ENCODE results near the gene EMC8.
A peak's percentile ranks its signal among the peaks of the same experiment; 100 is the strongest.

The EMC8 gene

DNA sequence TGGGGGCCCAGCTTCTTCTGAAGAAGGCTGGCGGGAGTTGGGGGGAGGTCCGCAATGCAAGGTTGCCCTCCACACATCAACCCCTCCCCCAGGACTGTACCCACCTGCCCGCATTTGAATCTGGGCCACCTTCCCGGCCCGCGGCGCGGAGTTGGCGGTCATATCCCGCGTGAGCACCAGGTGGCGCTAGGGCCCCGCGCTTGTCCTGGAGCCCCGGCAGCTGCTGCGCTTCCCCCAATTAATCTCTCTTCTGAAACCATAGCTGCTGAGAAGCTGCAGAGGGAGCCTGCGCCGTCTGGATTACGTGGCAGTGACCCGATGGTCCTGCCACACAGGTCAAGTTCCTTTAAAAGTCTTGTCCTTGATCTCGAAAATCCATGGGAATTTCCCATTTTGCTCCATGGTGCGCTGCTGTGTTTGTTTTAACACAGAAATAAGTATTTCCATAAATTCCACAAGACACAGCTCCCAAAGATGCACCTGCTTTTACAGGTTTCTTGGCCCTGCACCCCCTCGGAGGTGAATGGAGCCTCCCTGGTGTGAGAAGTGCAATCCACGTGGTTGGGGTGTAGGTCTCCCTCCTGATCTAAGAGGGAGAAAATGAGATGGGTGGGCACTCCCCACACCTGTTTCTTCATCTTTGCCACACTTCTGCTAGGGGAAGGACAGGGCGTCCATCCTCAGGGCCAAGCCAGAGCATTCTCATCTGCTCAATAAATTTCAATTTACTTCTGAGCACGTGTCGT, 22.2 kb upstream of the EMC8 start:
- no peak overlapping the region for H3K9ac ChIP-seq (ENCODE audit: low read length)
- H3K4me1 ChIP-seq (ENCODE audit: control insufficient read depth in 1 of 2, insufficient read depth in 2 of 2, low read length in 2 of 2): no peaks in the 10 kb centered on the region
- no peak overlapping the region for H2BK120ac ChIP-seq (ENCODE audit: insufficient read depth, low read length, poor library complexity)
- no peak overlapping the region for H3K4me2 ChIP-seq (ENCODE audit: low read length)
- no peak overlapping the region for H4K8ac ChIP-seq (ENCODE audit: low read depth, low read length)
- no peak overlapping the region for H3K27ac ChIP-seq (ENCODE audit: low read depth, low read length)
- no peak overlapping the region for H3K4ac ChIP-seq (ENCODE audit: low read depth, low read length)
- H3K36me3 ChIP-seq (ENCODE audit: control insufficient read depth in 1 of 2, insufficient read depth in 2 of 2, low read length in 2 of 2): no peaks in the 10 kb centered on the region
- peaks cover 1% of the 10 kb centered on the region for H3K9me3 ChIP-seq (ENCODE audit: insufficient read depth, low read depth, low read length)
- no peaks in the 10 kb centered on the region for H3K79me2 ChIP-seq (ENCODE audit: control insufficient read depth, insufficient read depth, low read length, poor library complexity)
- no peaks in the 10 kb centered on the region for H3K79me1 ChIP-seq (ENCODE audit: low read length)
- no peak overlapping the region for H2AK5ac ChIP-seq (ENCODE audit: low read length)
- no peak overlapping the region for H4K91ac ChIP-seq (ENCODE audit: low read depth, low read length)
- no peak overlapping the region for H2BK5ac ChIP-seq (ENCODE audit: low read depth, low read length, poor library complexity)
- no peak overlapping the region for H3K14ac ChIP-seq (ENCODE audit: low read length)
- no peak overlapping the region for H3K23ac ChIP-seq (ENCODE audit: low read length)
- peak; percentile 71 to 83 for DNase-seq
- H2AFZ ChIP-seq (ENCODE audit: insufficient read depth, low read length, poor library complexity): no peak overlapping the region
- H2BK12ac ChIP-seq (ENCODE audit: low read length): no peak overlapping the region
- no peaks in the 10 kb centered on the region for H3K27me3 ChIP-seq (ENCODE audit: insufficient read depth, low read length)
- H3K18ac ChIP-seq (ENCODE audit: low read length): no peak overlapping the region
- no CpG with 5 or more reads among the region's 27 CpGs for WGBS (ENCODE audit: extremely low coverage, insufficient coverage, insufficient read length)
- H4K12ac ChIP-seq (ENCODE audit: low read depth, low read length): no peak overlapping the region
- no peak overlapping the region for H3K4me3 ChIP-seq (ENCODE audit: low read depth, low read length)

DNA sequence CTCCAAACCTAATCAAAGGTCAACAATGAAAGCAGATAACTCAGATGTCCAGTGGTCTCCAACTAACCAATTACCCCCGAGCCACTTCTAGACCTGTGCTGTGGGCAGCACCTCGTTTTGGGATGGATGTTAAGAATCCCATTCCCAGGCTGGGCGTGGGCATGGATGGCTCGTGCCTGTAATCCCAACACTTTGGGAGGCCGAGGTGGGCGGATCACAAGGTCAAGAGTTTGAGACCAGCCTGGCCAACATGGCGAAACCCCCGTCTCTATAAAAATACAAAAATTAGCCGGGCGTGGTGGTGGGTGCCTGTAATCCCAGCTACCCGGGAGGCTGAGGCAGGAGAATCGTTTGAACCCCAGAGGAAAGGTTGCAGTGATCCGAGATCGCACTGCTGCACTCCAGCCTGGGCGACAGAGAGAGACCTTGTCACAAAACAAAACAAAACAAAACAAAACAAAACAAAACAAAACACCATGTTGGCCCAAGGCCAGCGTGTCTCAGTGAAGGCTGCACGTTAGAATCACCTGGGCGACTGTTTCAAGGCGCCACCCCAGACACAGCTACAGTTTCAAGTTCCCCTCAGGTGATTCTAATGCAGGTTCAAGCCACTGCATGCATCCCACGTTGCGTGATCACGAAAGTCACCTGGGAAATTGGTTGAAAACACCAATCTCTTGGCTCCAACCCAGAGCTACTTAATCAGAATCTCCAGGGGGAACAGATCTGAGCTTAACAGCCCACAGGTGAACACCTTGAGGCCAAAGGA, 21.4 kb upstream of the EMC8 start:
- Histone ChIP-seq H2AFZ (ENCODE audit: insufficient read depth, low read length, poor library complexity) (no peak overlapping the region), H3K4ac (ENCODE audit: low read depth, low read length) (no peak overlapping the region), H2BK5ac (ENCODE audit: low read depth, low read length, poor library complexity) (no peak overlapping the region), H2BK120ac (ENCODE audit: insufficient read depth, low read length, poor library complexity) (no peak overlapping the region), H2BK12ac (ENCODE audit: low read length) (no peak overlapping the region), H3K27me3 (ENCODE audit: insufficient read depth, low read length) (no peaks in the 10 kb centered on the region), H3K4me3 (ENCODE audit: low read depth, low read length) (no peak overlapping the region), H3K9ac (ENCODE audit: low read length) (no peak overlapping the region), H3K4me1 (ENCODE audit: control insufficient read depth in 1 of 2, insufficient read depth in 2 of 2, low read length in 2 of 2) (no peaks in the 10 kb centered on the region), H4K12ac (ENCODE audit: low read depth, low read length) (no peak overlapping the region), H3K79me1 (ENCODE audit: low read length) (no peaks in the 10 kb centered on the region), H2AK5ac (ENCODE audit: low read length) (no peak overlapping the region), H3K79me2 (ENCODE audit: control insufficient read depth, insufficient read depth, low read length, poor library complexity) (no peaks in the 10 kb centered on the region), H3K23ac (ENCODE audit: low read length) (no peak overlapping the region), H3K27ac (ENCODE audit: low read depth, low read length) (no peak overlapping the region), H3K14ac (ENCODE audit: low read length) (no peak overlapping the region), H3K4me2 (ENCODE audit: low read length) (no peak overlapping the region), H3K36me3 (ENCODE audit: control insufficient read depth in 1 of 2, insufficient read depth in 2 of 2, low read length in 2 of 2) (no peaks in the 10 kb centered on the region), H4K8ac (ENCODE audit: low read depth, low read length) (no peak overlapping the region), H3K9me3 (ENCODE audit: insufficient read depth, low read depth, low read length) (peaks cover 1% of the 10 kb centered on the region), H3K18ac (ENCODE audit: low read length) (no peak overlapping the region), H4K91ac (ENCODE audit: low read depth, low read length) (no peak overlapping the region)
- no CpG with 5 or more reads among the region's 22 CpGs for WGBS (ENCODE audit: extremely low coverage, insufficient coverage, insufficient read length)
- DNase-seq: peak in 1 of 2 donors; percentile 49

DNA sequence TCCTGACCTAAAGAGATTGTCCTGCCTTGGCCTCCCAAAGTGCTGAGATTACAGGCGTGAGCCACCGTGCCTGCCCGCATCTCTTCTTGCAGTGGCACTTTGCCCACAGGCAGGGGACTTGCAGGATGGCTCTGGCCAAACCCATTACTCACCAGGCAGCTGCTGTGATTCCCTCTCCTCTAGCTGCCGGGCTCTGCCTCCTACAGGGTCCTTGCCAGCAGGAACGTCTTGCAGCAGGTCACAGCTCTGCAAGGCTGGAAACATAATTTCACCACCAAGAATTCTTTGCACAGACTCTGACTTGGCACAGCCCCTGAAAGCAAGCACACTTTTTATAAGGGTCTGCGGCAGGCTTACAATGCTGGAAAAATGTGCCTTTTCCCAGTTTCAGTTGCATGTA, 20.4 kb upstream of the EMC8 start:
- no peak overlapping the region for H3K9ac ChIP-seq (ENCODE audit: low read length)

DNA sequence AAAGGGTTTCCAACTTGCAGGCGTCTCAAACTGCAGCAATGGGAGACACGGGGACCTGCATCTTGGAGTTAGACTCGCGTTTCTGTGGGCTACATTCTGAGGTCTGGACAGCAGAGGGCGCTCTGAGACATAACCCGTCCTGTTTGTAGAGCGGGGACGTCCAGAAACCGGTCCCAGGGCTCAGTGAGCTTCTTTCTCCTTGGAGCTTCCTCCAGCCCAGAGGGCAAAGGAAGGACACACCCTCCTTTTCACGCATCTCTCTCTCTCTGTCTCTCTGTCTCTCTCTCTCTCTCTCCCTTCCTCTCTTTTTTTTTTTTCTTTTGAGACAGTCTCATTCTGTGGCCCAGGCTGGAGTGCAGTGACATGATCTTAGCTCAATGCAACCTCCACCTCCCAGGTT, 19.9 kb upstream of the EMC8 start:
- H2BK12ac ChIP-seq (ENCODE audit: low read length): no peak overlapping the region
- H3K79me1 ChIP-seq (ENCODE audit: low read length): no peaks in the 10 kb centered on the region
- peak; percentile 91 to 98 for DNase-seq
- H3K27me3 ChIP-seq (ENCODE audit: insufficient read depth, low read length): no peaks in the 10 kb centered on the region
- no peaks in the 10 kb centered on the region for H3K79me2 ChIP-seq (ENCODE audit: control insufficient read depth, insufficient read depth, low read length, poor library complexity)
- no peaks in the 10 kb centered on the region for H3K4me1 ChIP-seq (ENCODE audit: control insufficient read depth in 1 of 2, insufficient read depth in 2 of 2, low read length in 2 of 2)
- H3K9me3 ChIP-seq (ENCODE audit: insufficient read depth, low read depth, low read length): peaks cover 1% of the 10 kb centered on the region
- H3K27ac ChIP-seq (ENCODE audit: low read depth, low read length): no peak overlapping the region
- H4K12ac ChIP-seq (ENCODE audit: low read depth, low read length): no peak overlapping the region
- no peak overlapping the region for H2AK5ac ChIP-seq (ENCODE audit: low read length)
- no peaks in the 10 kb centered on the region for H3K36me3 ChIP-seq (ENCODE audit: control insufficient read depth in 1 of 2, insufficient read depth in 2 of 2, low read length in 2 of 2)
- H3K18ac ChIP-seq (ENCODE audit: low read length): no peak overlapping the region
- no peak overlapping the region for H4K8ac ChIP-seq (ENCODE audit: low read depth, low read length)
- H3K14ac ChIP-seq (ENCODE audit: low read length): no peak overlapping the region
- no peak overlapping the region for H3K23ac ChIP-seq (ENCODE audit: low read length)
- no CpG with 5 or more reads among the region's 10 CpGs for WGBS (ENCODE audit: extremely low coverage, insufficient coverage, insufficient read length)
- H2AFZ ChIP-seq (ENCODE audit: insufficient read depth, low read length, poor library complexity): no peak overlapping the region
- H4K91ac ChIP-seq (ENCODE audit: low read depth, low read length): no peak overlapping the region
- no peak overlapping the region for H3K4ac ChIP-seq (ENCODE audit: low read depth, low read length)
- H3K4me2 ChIP-seq (ENCODE audit: low read length): no peak overlapping the region
- no peak overlapping the region for H2BK5ac ChIP-seq (ENCODE audit: low read depth, low read length, poor library complexity)
- H3K4me3 ChIP-seq (ENCODE audit: low read depth, low read length): no peak overlapping the region
- no peak overlapping the region for H2BK120ac ChIP-seq (ENCODE audit: insufficient read depth, low read length, poor library complexity)
- H3K9ac ChIP-seq (ENCODE audit: low read length): no peak overlapping the region

More for the DNA sequence above, 20.4 kb upstream of the EMC8 start:
- Histone ChIP-seq H3K18ac (ENCODE audit: low read length) (no peak overlapping the region), H3K23ac (ENCODE audit: low read length) (no peak overlapping the region), H2BK5ac (ENCODE audit: low read depth, low read length, poor library complexity) (no peak overlapping the region), H3K27me3 (ENCODE audit: insufficient read depth, low read length) (no peaks in the 10 kb centered on the region), H3K27ac (ENCODE audit: low read depth, low read length) (no peak overlapping the region), H4K8ac (ENCODE audit: low read depth, low read length) (no peak overlapping the region), H4K12ac (ENCODE audit: low read depth, low read length) (no peak overlapping the region), H2BK12ac (ENCODE audit: low read length) (no peak overlapping the region), H3K36me3 (ENCODE audit: control insufficient read depth in 1 of 2, insufficient read depth in 2 of 2, low read length in 2 of 2) (no peaks in the 10 kb centered on the region), H3K4ac (ENCODE audit: low read depth, low read length) (no peak overlapping the region), H3K4me1 (ENCODE audit: control insufficient read depth in 1 of 2, insufficient read depth in 2 of 2, low read length in 2 of 2) (no peaks in the 10 kb centered on the region), H2AK5ac (ENCODE audit: low read length) (no peak overlapping the region), H2BK120ac (ENCODE audit: insufficient read depth, low read length, poor library complexity) (no peak overlapping the region), H3K4me3 (ENCODE audit: low read depth, low read length) (no peak overlapping the region), H3K79me1 (ENCODE audit: low read length) (no peaks in the 10 kb centered on the region), H3K79me2 (ENCODE audit: control insufficient read depth, insufficient read depth, low read length, poor library complexity) (no peaks in the 10 kb centered on the region), H2AFZ (ENCODE audit: insufficient read depth, low read length, poor library complexity) (no peak overlapping the region), H3K4me2 (ENCODE audit: low read length) (no peak overlapping the region), H3K9me3 (ENCODE audit: insufficient read depth, low read depth, low read length) (peaks cover 1% of the 10 kb centered on the region), H4K91ac (ENCODE audit: low read depth, low read length) (no peak overlapping the region), H3K14ac (ENCODE audit: low read length) (no peak overlapping the region)
- WGBS (ENCODE audit: extremely low coverage, insufficient coverage, insufficient read length): no CpG with 5 or more reads among the region's 6 CpGs
- DNase-seq: peak; percentile 66 to 77

Data from trophoblast cell (in vitro differentiated cells and primary cell).